ENCODE results near the gene LUC7L. TPM values are rescaled to one million over a fixed set of nuclear protein-coding genes. Genes with fewer than 3 reads are reported as not detected.

The LUC7L gene
- total RNA-seq, 1 donor from 2014 or later = 74.1 TPM

- TF ChIP-seq CTCF (IDR thresholded peaks at IDR 0.05; ENCODE audit: insufficient read depth, low read depth, low read length) = no peak
- no peak for TF ChIP-seq EZH2 (IDR thresholded peaks at IDR 0.05; ENCODE audit: insufficient read depth, low read length)
These were observed 60.2 kb downstream of the LUC7L start for GRCh38 chr16:169014-169413.

GRCh38 chr16:168424-168823 is 60.8 kb downstream of the LUC7L start:
- Histone ChIP-seq H3K9ac (ENCODE audit: low read length) (no peak overlapping the region), H3K4me3 (ENCODE audit: insufficient read depth, low read depth, low read length) (no peak overlapping the region), H3K27ac (ENCODE audit: low read depth, low read length) (no peak overlapping the region), H3K36me3 (ENCODE audit: insufficient read depth, low read length) (no peaks in the 10 kb centered on the region), H3K4me2 (ENCODE audit: low read length) (no peak overlapping the region), H4K20me1 (ENCODE audit: insufficient read depth, low read length) (no peaks in the 10 kb centered on the region), H2AFZ (ENCODE audit: low read depth, low read length) (no peak overlapping the region), H3K9me3 (ENCODE audit: insufficient read depth, low read depth, low read length) (peaks cover 2% of the 10 kb centered on the region), H3K4me1 (ENCODE audit: insufficient read depth, low read length) (peaks cover 6% of the 10 kb centered on the region), H3K27me3 (ENCODE audit: insufficient read depth, low read length) (peaks cover 38% of the 10 kb centered on the region), H3K79me2 (ENCODE audit: insufficient read depth, low read length) (no peaks in the 10 kb centered on the region)
- H3K9me3 Mint-ChIP-seq (ENCODE audit: unreplicated experiment) = peaks cover 6% of the 10 kb centered on the region
- FAIRE-seq (no peak), DNase-seq (ENCODE audit: low read depth) (no peak)
- peak overlapping the region; percentile 26 for H3K27ac Mint-ChIP-seq (ENCODE audit: unreplicated experiment)
- no peaks in the 10 kb centered on the region for H3K36me3 Mint-ChIP-seq (ENCODE audit: low read depth, unreplicated experiment)
- H3K27me3 Mint-ChIP-seq (ENCODE audit: low read depth, unreplicated experiment) = peaks cover 47% of the 10 kb centered on the region
- peaks cover 2% of the 10 kb centered on the region for H3K4me1 Mint-ChIP-seq (ENCODE audit: low read depth, unreplicated experiment)
- H3K4me3 Mint-ChIP-seq (ENCODE audit: unreplicated experiment) = no peak overlapping the region
- TF ChIP-seq CTCF (IDR thresholded peaks at IDR 0.05; ENCODE audit: insufficient read depth, low read depth, low read length) = no peak
- no peak for TF ChIP-seq EZH2 (IDR thresholded peaks at IDR 0.05; ENCODE audit: insufficient read depth, low read length)

More at GRCh38 chr16:169014-169413, 60.2 kb downstream of the LUC7L start:
- Mint-ChIP-seq H3K36me3 (ENCODE audit: low read depth, unreplicated experiment) (no peaks in the 10 kb centered on the region), H3K9me3 (ENCODE audit: unreplicated experiment) (peaks cover 6% of the 10 kb centered on the region), H3K4me1 (ENCODE audit: low read depth, unreplicated experiment) (peaks cover 2% of the 10 kb centered on the region), H3K27ac (ENCODE audit: unreplicated experiment) (peak overlapping the region; percentile 26), H3K4me3 (ENCODE audit: unreplicated experiment) (no peak overlapping the region), H3K27me3 (ENCODE audit: low read depth, unreplicated experiment) (peaks cover 48% of the 10 kb centered on the region)
- Histone ChIP-seq H3K27ac (ENCODE audit: low read depth, low read length) (no peak overlapping the region), H3K36me3 (ENCODE audit: insufficient read depth, low read length) (no peaks in the 10 kb centered on the region), H4K20me1 (ENCODE audit: insufficient read depth, low read length) (no peaks in the 10 kb centered on the region), H3K27me3 (ENCODE audit: insufficient read depth, low read length) (peaks cover 38% of the 10 kb centered on the region), H3K4me3 (ENCODE audit: insufficient read depth, low read depth, low read length) (no peak overlapping the region), H3K4me2 (ENCODE audit: low read length) (no peak overlapping the region), H3K79me2 (ENCODE audit: insufficient read depth, low read length) (no peaks in the 10 kb centered on the region), H3K9me3 (ENCODE audit: insufficient read depth, low read depth, low read length) (peaks cover 2% of the 10 kb centered on the region), H3K4me1 (ENCODE audit: insufficient read depth, low read length) (peaks cover 6% of the 10 kb centered on the region), H3K9ac (ENCODE audit: low read length) (no peak overlapping the region), H2AFZ (ENCODE audit: low read depth, low read length) (no peak overlapping the region)
- no peak for FAIRE-seq
- DNase-seq (ENCODE audit: low read depth) = no peak

GRCh38 chr16:167122-167690 is 62.0 kb downstream of the LUC7L start:
- Histone ChIP-seq H3K4me3 (ENCODE audit: insufficient read depth, low read depth, low read length) (no peak overlapping the region), H3K36me3 (ENCODE audit: insufficient read depth, low read length) (no peaks in the 10 kb centered on the region), H3K9me3 (ENCODE audit: insufficient read depth, low read depth, low read length) (peaks cover 2% of the 10 kb centered on the region), H2AFZ (ENCODE audit: low read depth, low read length) (no peak overlapping the region), H3K27ac (ENCODE audit: low read depth, low read length) (no peak overlapping the region), H4K20me1 (ENCODE audit: insufficient read depth, low read length) (no peaks in the 10 kb centered on the region), H3K4me2 (ENCODE audit: low read length) (no peak overlapping the region), H3K9ac (ENCODE audit: low read length) (no peak overlapping the region), H3K79me2 (ENCODE audit: insufficient read depth, low read length) (no peaks in the 10 kb centered on the region), H3K4me1 (ENCODE audit: insufficient read depth, low read length) (peaks cover 6% of the 10 kb centered on the region), H3K27me3 (ENCODE audit: insufficient read depth, low read length) (peaks cover 41% of the 10 kb centered on the region)
- Mint-ChIP-seq H3K36me3 (ENCODE audit: low read depth, unreplicated experiment) (no peaks in the 10 kb centered on the region), H3K27ac (ENCODE audit: unreplicated experiment) (no peak overlapping the region), H3K9me3 (ENCODE audit: unreplicated experiment) (peaks cover 10% of the 10 kb centered on the region), H3K4me1 (ENCODE audit: low read depth, unreplicated experiment) (peaks cover 2% of the 10 kb centered on the region), H3K27me3 (ENCODE audit: low read depth, unreplicated experiment) (peaks cover 50% of the 10 kb centered on the region), H3K4me3 (ENCODE audit: unreplicated experiment) (no peak overlapping the region)
- DNase-seq (ENCODE audit: low read depth) = no peak
- no peak for FAIRE-seq
- TF ChIP-seq CTCF (IDR thresholded peaks at IDR 0.05; ENCODE audit: insufficient read depth, low read depth, low read length) = no peak
- no peak for TF ChIP-seq EZH2 (IDR thresholded peaks at IDR 0.05; ENCODE audit: insufficient read depth, low read length)
